Measurements from ENCODE around the gene HYKK.
"Not testable (repeated sequence)": the region's sequence is repeated elsewhere in the genome, so short reads cannot be mapped to it uniquely, and the experiment has no call there.

Gene HYKK

GRCh38 chr15:78539464-78540140 lies 32.2 kb downstream of the HYKK start:
- in situ Hi-C loops (cut with MboI; ENCODE audit: low sequenced_read_pairs), result not testable (repeated sequence)

GRCh38 chr15:78540141-78540870 lies 32.9 kb downstream of the HYKK start, which contains the start of gene PSMA4:
Gene PSMA4, plus strand, starts transcription at chr15:78540444. Its CDS starts 1,484 bp downstream, at chr15:78541928.
- in situ Hi-C loops (cut with MboI; ENCODE audit: low sequenced_read_pairs), result no loop called here

- in situ Hi-C loops (cut with MboI; ENCODE audit: low sequenced_read_pairs), result no loop called here
Measured at GRCh38 chr15:78540871-78541743, 33.7 kb downstream of the HYKK start.

- in situ Hi-C loops (cut with MboI; ENCODE audit: low sequenced_read_pairs), result no loop called here
Measured at GRCh38 chr15:78541744-78542034, 34.3 kb downstream of the HYKK start.

GRCh38 chr15:78542647-78543046 lies 35.3 kb downstream of the HYKK start:
- in situ Hi-C loops (cut with MboI; ENCODE audit: low sequenced_read_pairs), result no loop called here

GRCh38 chr15:78550194-78550593 lies 42.8 kb downstream of the HYKK start:
- in situ Hi-C loops (cut with MboI; ENCODE audit: low sequenced_read_pairs), result no loop called here

GRCh38 chr15:78550815-78551214 lies 43.4 kb downstream of the HYKK start:
- in situ Hi-C loops (cut with MboI; ENCODE audit: low sequenced_read_pairs), result no loop called here

GRCh38 chr15:78551902-78552301 lies 44.5 kb downstream of the HYKK start:
- in situ Hi-C loops (cut with MboI; ENCODE audit: low sequenced_read_pairs), result no loop called here

- in situ Hi-C loops (cut with MboI; ENCODE audit: low sequenced_read_pairs), result no loop called here
Measured at GRCh38 chr15:78552597-78552996, 45.2 kb downstream of the HYKK start.

GRCh38 chr15:78560201-78560600 lies 52.8 kb downstream of the HYKK start:
- in situ Hi-C loops (cut with MboI; ENCODE audit: low sequenced_read_pairs), result not testable (repeated sequence)

- in situ Hi-C loops (cut with MboI; ENCODE audit: low sequenced_read_pairs), result no loop called here
Measured at GRCh38 chr15:78561490-78561889, 54.1 kb downstream of the HYKK start.

GRCh38 chr15:78563092-78563491 lies 55.7 kb downstream of the HYKK start:
- in situ Hi-C loops (cut with MboI; ENCODE audit: low sequenced_read_pairs), result no loop called here

- in situ Hi-C loops (cut with MboI; ENCODE audit: low sequenced_read_pairs), result no loop called here
Measured at GRCh38 chr15:78564743-78565096, 57.3 kb downstream of the HYKK start.

GRCh38 chr15:78565097-78565950 lies 57.9 kb downstream of the HYKK start, which contains the start of gene CHRNA5:
Gene CHRNA5, plus strand, starts transcription at chr15:78565520. Its CDS starts 200 bp downstream, at chr15:78565720.
- in situ Hi-C loops (cut with MboI; ENCODE audit: low sequenced_read_pairs), result no loop called here

GRCh38 chr15:78565951-78566774 lies 58.8 kb downstream of the HYKK start:
- in situ Hi-C loops (cut with MboI; ENCODE audit: low sequenced_read_pairs), result no loop called here

- in situ Hi-C loops (cut with MboI; ENCODE audit: low sequenced_read_pairs), result no loop called here
Measured at GRCh38 chr15:78567531-78567930, 60.2 kb downstream of the HYKK start.

GRCh38 chr15:78570710-78571109 lies 63.3 kb downstream of the HYKK start:
- in situ Hi-C loops (cut with MboI; ENCODE audit: low sequenced_read_pairs), result no loop called here

- in situ Hi-C loops (cut with MboI; ENCODE audit: low sequenced_read_pairs), result no loop called here
Measured at GRCh38 chr15:78571382-78571781, 64.0 kb downstream of the HYKK start.

GRCh38 chr15:78573416-78573815 lies 66.0 kb downstream of the HYKK start:
- in situ Hi-C loops (cut with MboI; ENCODE audit: low sequenced_read_pairs), result no loop called here

GRCh38 chr15:78574944-78575343 lies 67.6 kb downstream of the HYKK start:
- in situ Hi-C loops (cut with MboI; ENCODE audit: low sequenced_read_pairs), result no loop called here

Data from hTERT RPE-1 (cell line).